GM18511 (cell line): Measurements from ENCODE around the gene ANKLE2.
"Not testable (repeated sequence)": the region's sequence is repeated elsewhere in the genome, so short reads cannot be mapped to it uniquely, and the experiment has no call there.

Experiments used
- ATAC-seq: cut with Tn5 transposase; IDR thresholded peaks from one replicate; pipeline ENCODE4 v1.9.1; 2021; ENCODE audit warnings: mild to moderate bottlenecking, moderate library complexity; ENCODE audit not compliant: unreplicated experiment

Gene ANKLE2

GRCh38 chr12:132692030-132692429 lies 69.6 kb downstream of the ANKLE2 start:
- not testable (repeated sequence) for ATAC-seq

DNA sequence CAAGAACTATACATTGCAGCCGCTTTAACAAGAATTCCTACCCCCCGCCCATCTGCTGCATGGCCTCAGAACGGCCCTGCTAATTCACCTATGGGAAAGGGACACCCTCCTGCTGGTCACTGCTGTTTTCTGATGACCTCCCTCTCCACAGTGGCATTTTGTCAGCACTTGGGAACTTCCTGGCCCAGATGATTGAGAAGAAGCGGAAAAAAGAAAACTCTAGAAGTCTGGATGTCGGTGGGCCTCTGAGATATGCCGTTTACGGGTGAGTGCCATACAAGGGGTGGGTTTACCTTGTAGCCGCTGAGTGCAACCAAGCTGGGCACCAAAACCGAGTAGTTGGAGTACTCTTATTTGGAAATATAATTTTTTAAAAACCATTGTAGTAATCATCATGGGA lies 71.5 kb downstream of the ANKLE2 start:
- no peak for ATAC-seq

- no peak for ATAC-seq
Measured at GRCh38 chr12:132689227-132689626, 72.4 kb downstream of the ANKLE2 start.

- ATAC-seq, result peak; percentile 94
Measured at GRCh38 chr12:132687211-132688164, 74.1 kb downstream of the ANKLE2 start, which contains the start of the genes POLE and PXMP2. Gene POLE (minus strand): TSS chr12:132687342. CDS start chr12:132687315, 27 bp downstream. Gene PXMP2 (plus strand): TSS chr12:132687587. CDS start chr12:132687671, 84 bp downstream.

GRCh38 chr12:132686825-132687210 lies 74.8 kb downstream of the ANKLE2 start:
- ATAC-seq, result peak; percentile 49

DNA sequence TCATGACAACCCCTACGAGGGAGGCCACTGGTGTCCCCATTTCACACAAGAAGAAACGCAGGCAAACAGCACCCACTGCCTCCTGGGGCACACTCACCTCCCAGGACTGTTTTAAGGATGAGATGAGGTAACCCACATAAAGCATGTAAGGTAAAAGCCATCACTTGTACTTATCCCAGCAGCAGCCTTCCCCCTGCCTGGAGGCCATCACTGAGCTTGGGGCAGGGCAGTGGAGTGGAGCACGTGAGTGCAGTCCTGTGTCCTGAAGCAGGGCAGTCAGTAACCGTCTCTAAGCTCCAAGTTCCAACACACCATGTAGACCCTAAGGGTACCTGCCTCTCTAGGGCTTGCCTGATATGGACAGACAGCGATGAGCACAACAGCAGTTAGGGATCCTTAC lies 76.2 kb downstream of the ANKLE2 start:
- no peak for ATAC-seq

DNA sequence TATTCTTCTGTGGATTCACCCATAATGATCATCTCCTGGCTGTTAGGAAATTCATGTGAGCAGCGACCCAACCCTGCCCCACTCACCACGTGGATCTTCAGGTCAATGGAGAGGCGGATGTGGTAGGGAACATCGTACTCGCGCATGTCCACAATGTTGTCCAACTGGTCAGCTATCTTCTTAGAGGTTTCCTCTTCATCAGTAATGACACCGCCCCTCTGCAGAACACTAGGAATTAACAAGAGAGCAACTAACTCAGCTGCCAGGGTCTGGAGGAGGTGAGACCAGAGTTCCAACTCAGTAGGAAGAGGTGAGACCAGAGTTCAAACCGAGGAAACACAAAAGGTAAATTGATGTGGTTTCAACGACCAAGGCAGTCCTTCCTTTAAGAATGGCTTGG lies 84.1 kb downstream of the ANKLE2 start:
- no peak for ATAC-seq

GRCh38 chr12:132675757-132676432 lies 85.7 kb downstream of the ANKLE2 start:
- ATAC-seq, result no peak
